H4 (cell line): ENCODE results near the gene LSG1. TPM values are rescaled to one million over a fixed set of nuclear protein-coding genes. Genes with fewer than 3 reads are reported as not detected.
"Not testable (repeated sequence)": the region's sequence is repeated elsewhere in the genome, so short reads cannot be mapped to it uniquely, and the experiment has no call there.

Source experiments
- DNase-seq: peaks from one replicate; pipeline ENCODE4 v3.0.0-alpha.2; 2015; ENCODE audit warnings: low spot score
- total RNA-seq: library from RNA; depleted of rRNA; stranded (reverse); fragments of >200 nt; shearing (Covaris generic); gene quantifications from 2 replicates; pipeline ENCODE4 v1.2.3, GENCODE V29; 2014

The LSG1 gene
- total RNA-seq, 1 experiment from 2014 or later = 51.6 TPM

DNA sequence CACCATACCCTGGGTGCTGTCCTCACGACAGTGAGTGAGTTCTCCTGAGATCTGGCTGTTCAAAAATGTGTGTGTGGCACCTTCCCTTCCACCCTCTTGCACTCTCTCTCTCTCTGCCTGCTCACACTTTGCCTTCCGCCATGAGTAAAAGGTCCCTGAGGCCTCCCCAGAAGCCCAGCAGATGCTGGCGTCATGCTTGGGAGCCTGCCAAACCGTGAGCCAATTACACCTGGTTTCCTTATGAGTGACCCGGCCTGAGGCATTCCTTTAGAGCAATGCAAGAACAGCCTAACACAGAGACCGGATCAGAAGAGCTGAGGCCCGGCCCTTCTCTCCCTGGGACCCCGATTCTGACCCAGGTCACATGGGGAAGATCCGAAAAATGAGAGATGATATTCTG is 54.2 kb downstream of the LSG1 start:
- peak; percentile 46 for DNase-seq

DNA sequence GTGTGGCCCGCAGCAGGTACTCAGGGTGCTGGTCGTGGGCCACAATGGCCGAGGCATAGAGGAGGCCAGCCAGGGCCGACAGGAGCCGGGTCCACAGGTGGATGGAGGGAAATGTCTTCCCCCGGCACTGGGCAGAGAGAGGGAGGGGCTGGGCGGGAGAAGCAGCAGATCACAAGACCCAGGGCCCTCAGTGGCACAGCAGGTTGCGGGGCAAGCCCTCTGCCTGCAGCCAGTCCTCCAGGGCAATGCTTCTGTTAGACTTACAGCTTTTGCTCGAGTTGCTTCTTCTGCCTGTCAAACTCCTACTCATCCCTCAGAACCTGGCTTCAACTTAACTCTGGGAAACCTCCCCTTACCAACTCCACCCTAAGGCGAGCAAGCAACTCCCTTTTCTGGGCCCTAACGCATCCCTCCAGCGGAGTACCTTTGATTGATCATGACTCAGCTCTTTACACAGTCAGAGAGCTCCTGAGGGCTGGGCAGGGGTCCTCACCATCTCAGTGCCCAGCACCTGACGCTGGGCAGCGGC is 54.8 kb downstream of the LSG1 start:
- DNase-seq = no peak

DNA sequence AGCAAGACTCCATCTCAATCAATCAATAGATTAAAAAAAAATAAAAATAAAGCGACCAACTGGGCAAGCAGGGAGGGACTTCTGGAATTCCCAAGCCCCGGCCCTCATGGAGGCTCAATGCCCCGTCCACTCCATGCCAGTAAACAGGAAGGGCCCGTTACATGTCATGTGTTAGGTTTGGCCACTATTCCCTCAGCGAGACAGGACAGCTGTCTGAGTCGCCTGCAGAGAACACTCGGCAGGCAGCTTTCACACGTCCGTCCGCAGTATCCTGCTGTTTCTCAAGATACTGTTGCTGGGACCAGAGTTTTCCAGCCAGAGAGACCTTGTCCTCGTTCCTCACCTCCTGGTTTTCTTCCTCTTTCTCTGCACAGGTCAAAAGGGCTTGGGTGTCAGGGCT is 56.8 kb downstream of the LSG1 start:
- no peak for DNase-seq

DNA sequence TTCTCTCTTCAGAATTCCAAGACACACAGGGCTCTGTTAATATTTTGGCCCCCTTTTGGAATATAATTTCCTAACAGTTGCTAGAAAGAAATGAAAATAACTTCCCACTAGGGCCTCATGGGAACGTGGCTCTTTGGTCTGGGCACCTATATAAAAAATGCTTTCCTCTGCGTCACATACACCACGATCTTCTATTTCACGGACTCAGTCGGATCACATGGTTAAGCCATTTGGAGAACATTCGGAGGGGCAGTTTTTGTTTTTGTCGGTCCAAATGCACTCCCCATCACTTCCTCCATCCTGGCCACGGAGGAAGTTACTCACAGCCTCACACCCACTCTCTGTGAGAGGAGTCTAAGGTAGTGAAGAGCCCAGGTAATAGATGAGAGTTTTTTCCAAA is 59.8 kb downstream of the LSG1 start:
- DNase-seq = no peak

DNA sequence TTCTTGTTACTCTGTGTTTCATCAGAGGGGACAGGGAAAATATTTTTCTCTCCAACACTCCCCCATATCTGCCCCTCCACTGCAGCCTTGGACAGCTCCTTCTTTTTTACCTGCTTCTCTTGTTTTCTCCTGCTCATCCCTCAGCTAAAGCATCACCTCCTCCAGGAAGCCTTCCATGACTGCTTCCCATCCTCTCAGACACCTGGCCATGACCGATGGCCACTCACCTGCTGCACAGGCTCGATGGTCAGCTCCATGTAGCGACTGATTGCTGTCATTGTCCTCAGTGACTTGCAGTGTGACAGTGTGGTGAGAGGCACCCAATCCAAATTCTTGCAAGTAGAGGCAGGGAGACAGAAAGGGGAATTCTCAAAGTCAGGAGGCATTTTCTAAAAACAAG is 61.3 kb downstream of the LSG1 start:
- DNase-seq = no peak

DNA sequence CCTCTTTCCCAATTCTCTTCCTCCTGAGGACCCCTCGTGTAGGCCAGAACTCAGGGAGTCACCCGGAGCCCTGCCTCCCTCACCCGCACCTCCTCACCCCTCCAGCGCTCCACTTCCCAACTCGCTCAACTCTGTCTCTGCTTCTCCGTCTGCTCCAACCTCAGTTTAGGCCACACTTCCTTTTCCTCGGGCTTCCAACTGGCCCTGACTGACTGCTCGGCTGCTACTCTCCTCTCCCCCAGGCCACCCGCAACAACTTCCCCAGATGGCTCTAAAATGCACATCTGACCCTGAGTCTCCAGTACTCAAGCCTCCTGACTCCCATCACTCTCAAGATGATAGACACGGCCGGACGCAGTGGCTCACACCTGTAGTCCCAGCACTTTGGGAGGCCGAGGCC is 62.4 kb downstream of the LSG1 start:
- no peak for DNase-seq

DNA sequence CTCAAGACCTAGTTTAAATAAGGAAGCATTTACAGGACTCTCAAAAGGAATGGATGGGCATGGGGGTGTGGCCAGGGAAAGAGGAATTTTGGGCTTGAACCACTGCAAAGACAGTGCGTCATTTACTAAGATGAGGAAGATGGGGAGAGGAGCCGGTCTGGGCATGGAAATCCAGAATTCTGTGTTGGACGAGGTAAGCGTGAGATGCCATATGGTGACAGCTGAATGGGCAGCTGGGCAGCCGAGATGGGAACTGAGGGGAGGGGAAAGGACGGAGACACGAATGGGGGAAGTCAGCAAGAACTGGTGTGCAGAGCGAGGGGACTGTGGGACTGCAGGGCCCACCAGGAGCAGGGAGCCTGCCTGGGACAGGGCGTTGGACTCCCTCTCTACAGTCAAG is 63.0 kb downstream of the LSG1 start:
- DNase-seq = no peak

DNA sequence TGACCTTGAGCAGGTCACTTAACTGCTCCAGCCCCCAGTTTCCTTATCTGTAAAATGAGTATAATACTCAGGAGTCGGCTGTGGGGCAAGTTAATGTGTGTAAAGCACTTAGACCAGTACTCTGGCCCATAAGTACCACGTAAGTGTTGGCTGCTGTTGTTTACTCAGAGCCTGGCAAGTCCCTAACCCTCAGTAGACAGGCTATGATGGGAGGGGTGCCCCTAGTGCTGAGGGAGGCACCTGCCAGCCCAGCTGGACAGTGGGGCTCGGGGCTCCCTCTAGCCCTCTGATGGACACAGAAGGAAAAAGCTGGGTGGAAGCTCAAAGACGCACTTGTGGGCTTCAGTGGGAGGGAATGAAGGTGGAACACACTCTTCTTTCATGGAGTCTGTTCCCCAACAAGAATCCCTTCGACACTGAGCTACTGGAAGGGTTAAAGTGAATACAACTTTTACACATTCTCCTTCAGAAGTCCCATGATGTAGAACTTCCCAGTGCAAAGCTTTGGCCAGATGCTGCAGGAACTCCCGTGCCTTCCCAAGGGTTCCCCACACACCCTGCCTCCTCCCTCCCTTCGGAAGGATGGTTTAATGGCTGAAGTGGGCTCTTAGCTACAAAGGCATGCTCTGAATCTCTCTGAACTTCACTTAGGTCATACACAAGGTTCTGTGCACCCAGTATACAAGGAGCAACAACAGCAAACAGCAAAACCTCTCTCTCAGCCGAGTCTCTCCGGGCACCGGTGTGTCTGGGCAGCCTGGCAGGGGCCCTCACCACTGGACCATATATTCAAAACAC is 64.2 kb downstream of the LSG1 start:
- DNase-seq = no peak

DNA sequence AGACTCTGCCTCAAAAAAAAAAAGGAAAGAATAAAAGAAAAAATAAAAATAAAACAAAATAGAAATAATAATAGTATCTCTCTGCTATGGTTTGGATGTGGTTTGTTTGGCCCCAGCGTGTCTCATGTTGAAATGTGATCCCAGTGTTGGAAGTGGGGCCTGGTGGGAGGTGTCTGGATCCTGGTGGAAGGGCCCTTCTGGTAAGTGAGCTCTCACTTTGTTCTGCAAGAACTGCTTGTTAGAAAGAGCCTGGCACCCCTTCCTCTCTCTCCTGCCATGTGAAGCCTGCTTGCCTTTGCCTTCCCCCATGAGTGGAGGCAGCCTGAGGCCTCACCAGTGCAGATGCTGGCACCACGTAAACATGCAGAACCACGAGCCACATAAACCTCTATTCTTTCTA is 65.0 kb downstream of the LSG1 start:
- no peak for DNase-seq

DNA sequence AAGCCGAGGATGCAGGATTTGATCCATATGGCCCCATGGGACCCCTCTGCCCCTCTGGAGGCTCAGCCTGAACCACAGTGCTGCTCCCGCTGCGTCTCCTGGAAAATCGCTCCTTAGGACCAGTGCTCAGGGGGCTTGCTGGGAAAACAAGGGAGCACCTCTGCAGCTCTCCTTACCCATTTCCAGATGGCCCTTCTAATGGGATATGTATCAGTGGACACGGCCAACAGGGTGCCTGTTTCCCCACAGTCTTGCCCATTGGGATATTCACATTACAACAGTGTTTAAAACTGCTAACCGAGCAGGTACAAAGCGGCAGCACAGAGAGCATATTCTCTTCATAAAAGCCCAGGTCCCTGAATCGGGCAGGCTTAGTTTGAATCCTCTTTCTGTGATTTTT is 65.8 kb downstream of the LSG1 start:
- no peak for DNase-seq

DNA sequence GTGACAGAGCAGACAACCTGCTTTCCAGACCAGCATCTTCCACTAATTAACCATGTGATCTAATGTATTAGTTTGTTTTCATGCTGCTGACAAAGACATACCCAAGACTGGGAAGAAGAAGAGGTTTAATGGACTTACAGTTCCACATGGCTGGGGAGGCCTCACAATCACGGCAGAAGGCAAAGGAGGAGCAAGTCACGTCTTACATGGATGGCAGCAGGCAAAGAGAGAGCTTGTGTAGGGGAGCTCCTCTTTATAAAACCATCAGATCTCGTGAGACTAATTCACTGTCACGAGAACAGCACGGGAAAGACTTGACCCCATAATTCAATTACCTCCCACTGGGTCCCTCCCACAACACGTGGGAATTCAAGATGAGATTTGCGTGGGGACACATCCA is 66.7 kb downstream of the LSG1 start:
- DNase-seq = not testable (repeated sequence)

DNA sequence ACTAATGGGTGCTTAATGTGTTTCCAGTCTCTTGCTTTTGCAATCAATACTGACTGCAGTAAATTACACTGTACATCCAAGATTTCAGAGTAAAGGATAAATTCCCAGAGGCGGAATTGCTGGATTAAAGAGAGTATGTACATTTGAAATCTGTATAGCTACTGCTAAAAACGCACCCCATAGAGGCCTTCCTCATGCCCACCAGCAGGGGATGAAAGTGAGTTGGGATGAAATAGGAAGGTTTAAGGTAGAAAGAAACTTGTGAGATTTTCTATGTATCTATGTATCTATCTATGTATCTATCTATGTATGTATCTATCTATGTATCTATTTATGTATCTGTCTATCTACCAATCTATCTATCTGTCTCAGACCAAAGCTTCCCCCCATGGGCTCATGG is 67.2 kb downstream of the LSG1 start:
- no peak for DNase-seq

DNA sequence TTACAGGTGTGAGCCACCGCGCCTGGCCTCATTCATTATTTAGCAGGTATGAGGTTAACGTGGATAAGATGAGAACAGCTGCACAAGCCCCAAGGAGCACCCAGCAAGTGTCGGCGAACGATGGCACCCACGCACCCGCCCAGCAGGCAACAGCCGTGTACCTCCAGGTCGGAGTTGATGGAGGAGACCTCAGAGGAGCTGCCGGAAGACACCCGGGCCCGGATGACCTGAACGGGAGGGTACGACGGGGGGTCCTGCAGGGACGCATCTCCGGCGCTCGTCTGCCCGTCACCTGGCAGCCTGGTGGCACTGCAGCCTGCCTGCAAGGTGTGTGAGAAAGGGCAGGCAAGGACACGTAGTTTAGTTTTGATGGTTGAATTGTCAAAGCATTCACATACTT is 67.9 kb downstream of the LSG1 start:
- no peak for DNase-seq

DNA sequence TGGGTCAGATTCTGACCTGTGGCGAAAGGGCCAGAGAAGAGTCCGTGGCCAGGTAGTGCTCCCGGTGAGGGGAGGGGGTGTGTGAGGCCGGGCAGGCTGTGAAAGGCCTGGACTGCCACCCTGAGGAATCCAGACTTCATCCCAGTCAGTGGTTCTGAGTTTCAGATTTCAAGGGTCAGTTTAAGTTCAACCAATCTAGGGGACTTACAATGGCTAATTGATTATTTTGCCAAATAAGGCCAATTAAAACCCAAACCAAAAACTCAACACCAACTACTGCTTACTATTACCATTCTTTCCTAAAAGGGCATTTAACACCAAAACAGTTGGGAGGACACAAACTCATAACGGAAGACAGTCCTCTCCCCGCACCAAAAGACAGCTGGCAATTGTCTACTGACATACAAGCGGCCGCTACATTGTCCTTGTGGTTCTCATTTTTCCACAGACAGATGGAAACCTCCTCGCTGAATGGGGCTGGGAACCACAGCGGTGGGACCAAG is 69.3 kb downstream of the LSG1 start:
- no peak for DNase-seq

DNA sequence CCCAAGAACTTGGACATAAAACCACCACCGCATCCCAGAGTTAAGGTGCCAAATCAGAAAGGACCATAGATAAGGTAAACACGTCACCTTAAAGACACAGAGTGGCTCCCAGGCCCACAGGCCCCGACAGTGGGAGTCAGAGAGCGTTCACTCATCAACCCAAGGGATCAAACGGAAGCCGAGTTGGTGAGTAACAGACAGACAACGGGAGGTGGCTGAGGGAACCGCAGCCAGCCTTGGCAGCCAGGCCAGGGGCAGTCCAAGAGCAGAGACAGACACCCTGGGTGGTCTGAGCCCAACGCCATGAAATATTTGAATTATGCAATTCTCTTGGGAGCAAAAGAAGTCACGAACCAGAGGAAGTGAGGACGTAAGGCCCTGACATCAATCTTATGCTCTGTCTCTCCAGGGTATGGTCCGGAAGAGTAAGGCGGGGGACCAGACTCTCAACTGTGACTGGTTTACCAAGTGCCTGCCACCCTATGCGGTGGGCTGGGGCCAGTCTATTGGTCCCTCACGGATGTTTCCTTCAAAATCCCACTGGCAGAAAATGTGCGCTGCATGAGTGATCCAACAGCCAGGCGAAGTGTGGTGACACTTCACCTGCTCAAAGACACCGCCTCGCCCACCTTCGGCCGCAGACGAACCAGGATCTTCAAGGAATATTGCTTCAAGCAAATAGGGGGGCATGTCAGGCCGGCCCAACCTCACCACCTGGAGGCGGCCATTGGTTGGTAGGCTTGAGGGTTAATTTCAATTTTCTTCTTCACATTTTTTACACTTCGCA is 73.0 kb downstream of the LSG1 start:
- no peak for DNase-seq

DNA sequence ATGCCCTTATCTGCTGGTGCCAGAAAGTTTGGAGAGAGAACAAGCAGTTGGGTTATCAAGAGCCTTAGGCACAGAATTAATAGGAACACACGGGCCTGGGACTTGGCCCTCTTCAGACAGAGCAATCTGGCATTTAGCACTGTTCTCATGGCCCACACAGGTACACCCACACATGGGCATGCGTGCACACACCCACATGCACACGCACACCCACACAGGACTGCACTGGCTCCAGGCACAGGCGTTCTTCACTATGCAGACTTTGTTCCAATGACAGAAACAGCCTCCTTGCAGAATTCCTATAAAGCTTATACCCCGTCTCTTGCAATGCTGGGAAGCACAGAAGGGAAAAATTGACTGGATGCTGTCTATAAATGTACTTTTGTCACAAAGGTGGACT is 75.1 kb downstream of the LSG1 start:
- DNase-seq = no peak

DNA sequence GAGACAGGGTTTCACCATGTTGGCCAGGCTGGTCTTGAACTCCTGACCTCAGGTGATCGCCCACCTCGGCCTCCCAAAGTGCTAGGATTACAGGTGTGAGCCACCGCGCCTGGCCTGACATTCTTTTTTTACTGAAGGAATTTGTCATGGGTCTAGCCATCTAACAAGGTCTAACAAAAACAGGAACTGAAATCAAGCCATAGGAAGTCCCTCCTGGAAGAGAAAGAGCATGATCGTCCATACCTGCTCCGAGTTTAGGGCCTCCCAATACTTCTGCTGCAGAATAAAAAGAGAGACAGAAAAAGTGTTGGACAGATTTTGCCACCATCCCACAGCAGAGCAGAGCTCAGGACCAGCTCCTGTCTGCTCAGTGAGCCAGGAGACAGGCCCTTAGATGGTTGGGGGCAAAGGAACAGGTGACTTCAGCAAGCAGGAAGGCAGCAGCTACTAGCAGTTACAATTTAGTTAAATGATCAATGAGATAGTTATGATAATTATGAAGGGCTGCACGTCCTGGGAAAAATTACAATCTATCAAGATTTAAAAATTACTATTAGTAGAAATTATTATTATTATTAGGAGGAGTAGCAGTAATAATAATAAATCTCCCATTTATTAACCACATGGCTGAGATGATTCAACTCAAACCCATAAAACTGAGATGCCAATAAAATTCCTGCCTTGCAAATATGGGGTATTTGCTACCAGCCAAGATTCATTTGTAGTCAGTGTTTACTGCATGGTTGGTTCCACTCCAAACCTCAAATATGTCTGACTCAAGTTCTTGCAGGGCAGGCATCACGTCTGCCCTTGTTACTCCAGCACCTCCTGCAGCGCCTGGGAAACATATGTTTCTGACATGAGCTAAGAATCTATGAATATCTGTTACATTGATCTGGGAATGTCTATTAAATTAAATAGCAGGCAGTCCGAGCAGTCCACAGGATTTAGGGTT is 78.9 kb downstream of the LSG1 start:
- peak; percentile 99 for DNase-seq
